Stimulated activated naive CD4-positive, alpha-beta T cell treated with Interleukin-2 at 50 U/mL for 16 hours (primary cell): Measurements from ENCODE around the gene VPS25.
A peak's percentile ranks its signal among the peaks of the same experiment; 100 is the strongest.

Experiments used
- DNase-seq: peaks from one replicate; lab custom pipeline; 2025; lab: John Stamatoyannopoulos, UW

Gene VPS25

GRCh38 chr17:42795465-42795864 lies 22.2 kb downstream of the VPS25 start:
- DNase-seq: no peak

DNA sequence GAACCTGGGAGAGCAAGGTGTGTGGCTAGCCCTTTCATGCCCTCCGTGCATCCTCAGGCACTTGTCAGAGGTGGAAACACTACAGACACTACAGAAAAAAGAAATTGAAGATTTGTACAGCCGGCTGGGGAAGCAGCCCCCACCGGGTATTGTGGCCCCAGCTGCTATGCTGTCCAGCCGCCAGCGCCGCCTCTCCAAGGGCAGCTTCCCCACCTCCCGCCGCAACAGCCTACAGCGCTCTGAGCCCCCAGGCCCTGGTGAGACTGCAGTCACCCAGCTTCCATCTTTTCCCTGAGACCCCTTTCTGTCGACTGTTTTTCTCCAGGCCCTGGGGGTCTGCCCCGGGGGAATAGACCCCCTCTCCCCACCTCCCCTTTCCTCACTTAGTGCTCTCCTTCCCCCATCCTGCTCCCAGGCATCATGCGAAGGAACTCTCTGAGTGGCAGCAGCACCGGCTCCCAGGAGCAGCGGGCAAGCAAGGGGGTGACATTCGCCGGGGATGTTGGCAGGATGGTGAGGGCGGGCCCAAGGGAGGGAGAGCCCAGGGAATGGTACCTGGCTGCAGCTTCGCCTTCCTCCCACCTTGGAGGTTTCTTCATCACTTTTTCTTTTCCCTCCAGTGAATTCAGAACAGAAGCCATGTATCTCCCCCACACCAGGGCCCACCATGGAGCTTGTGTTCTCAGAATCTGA lies 23.0 kb downstream of the VPS25 start:
- no peak for DNase-seq

- DNase-seq: no peak
Observed at GRCh38 chr17:42797067-42798007, 24.1 kb downstream of the VPS25 start.

- no peak for DNase-seq
Observed at GRCh38 chr17:42798011-42798382, 24.7 kb downstream of the VPS25 start.

DNA sequence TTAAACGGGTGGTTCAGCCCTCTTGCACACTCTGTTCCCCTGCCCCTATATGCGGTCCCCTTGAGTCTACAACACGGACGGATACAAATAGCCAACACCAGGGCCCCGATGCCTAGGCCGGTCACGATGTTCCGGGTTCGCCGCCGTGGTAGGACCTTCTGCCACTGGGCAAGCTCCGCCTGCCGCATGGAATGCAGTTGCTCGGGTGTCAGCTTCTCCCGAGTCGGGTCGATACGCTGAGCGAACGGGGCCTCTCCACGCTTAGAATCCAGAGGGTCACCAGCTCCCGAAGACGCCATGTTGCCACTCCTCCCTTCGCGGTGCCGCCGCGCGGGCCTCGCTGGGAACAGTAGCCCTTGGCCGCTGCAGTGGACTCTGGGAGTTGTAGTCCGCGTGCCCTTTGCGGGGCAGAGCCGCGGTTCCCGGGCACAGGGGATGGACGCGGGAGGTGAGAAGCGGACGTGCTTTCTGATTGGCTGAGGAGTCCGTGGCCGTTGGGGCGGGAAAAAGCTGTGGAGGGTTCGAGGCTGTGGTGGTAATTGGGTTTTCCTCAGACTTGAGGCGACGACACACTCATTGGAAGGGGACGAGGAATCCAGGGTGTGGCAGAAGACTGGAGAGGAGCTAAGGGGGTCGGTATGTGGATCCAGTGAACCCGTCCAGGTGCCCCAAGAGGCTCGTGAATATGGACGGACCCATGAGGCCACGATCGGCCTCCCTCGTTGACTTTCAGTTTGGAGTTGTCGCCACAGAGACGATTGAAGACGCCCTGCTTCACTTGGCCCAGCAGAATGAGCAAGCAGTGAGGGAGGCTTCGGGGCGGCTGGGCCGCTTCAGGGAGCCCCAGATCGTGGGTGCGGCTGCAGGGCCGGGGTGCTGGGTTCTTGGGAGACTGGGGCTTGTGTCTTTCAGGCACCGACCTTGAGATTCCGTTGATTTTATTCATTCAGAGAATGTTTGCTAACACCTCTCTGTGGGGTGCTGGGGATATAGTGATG lies 25.4 kb downstream of the VPS25 start, which contains the start of the genes CNTD1 and COA3:
CNTD1 (plus strand) TSS at position 479 of the 998 bp plus-strand sequence; CDS start at position 686, 207 bp downstream.
COA3 (minus strand) TSS at position 322 of the 998 bp plus-strand sequence; CDS start at position 299, 23 bp downstream.
- DNase-seq: peak; percentile 72

GRCh38 chr17:42803074-42803883 lies 30.0 kb downstream of the VPS25 start:
- no peak for DNase-seq

- no peak for DNase-seq
Observed at GRCh38 chr17:42804918-42805367, 31.7 kb downstream of the VPS25 start.

DNA sequence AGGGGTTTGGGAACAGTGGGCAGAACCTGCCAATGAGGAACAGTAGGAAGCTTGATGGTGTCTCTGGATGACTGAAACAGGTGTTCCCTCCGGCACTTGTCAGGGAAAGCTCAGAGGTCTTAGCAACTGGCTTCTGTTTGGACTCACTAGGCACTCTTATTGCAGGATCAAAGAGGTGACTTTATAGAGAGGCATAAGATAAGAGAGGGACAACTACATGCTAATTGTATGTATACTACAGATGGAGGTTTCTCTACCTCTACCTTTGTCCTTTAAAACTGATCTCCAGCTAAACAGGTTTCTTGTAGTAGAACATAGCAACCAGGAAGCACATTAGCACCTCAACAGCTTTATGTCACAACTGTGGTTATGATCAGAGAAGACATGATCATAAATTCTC lies 33.0 kb downstream of the VPS25 start:
- DNase-seq: no peak

GRCh38 chr17:42809250-42809649 lies 36.0 kb downstream of the VPS25 start:
- no peak for DNase-seq

GRCh38 chr17:42814633-42815399 lies 41.6 kb downstream of the VPS25 start:
- no peak for DNase-seq

GRCh38 chr17:42817866-42818265 lies 44.6 kb downstream of the VPS25 start:
- DNase-seq: no peak

DNA sequence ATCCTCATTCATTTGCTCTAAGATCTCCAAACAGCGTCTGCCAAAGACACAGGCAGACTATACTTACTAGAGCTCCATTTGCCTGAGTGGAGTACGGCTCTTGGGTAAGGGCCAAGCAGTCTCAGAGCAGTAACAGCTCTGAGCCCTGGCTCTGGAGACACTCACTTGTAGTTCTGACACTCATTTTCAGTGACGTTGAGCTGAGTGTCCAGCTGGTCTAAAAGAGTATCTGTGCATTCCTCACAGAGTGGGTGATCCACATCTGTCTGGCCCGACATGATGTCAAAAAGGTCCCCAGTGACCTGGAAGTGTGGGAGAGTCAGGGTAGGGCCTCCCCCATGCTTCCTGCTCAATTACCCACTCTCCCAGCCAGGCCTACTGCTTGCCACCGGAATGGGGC lies 45.1 kb downstream of the VPS25 start:
- no peak for DNase-seq

- DNase-seq: peak; percentile 61
Observed at GRCh38 chr17:42819939-42820535, 46.8 kb downstream of the VPS25 start.

DNA sequence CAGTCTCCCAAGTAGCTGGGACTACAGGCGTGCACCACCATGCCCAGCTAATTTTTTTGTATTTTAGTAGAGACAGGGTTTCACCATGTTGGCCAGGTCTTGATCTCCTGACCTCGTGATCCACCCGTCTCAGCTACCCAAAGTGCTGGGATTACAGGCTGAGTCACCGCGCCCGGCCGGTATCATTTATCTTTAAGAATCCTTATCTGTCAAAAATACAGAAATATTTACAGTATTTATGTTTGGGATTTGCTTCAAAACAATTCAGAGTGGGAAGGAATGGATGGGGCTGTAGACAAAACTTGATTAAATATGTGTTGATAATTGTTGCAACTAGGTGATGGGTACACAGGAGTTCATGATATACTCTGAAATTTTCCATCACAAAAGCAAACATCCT lies 47.9 kb downstream of the VPS25 start:
- no peak for DNase-seq

GRCh38 chr17:42827472-42827871 lies 54.2 kb downstream of the VPS25 start:
- DNase-seq: no peak
